H1 (cell line): Measurements from ENCODE around the gene ADAM23. TPM values are rescaled to one million over a fixed set of nuclear protein-coding genes. Genes with fewer than 3 reads are reported as not detected.

Experiments used
- E2F6 ChIP-seq: IDR thresholded peaks from 2 replicates; pipeline ENCODE4 v1.6.1; 2012; ENCODE audit warnings: inconsistent platforms
- FOSL1 ChIP-seq: IDR thresholded peaks from 2 replicates; pipeline ENCODE4 v1.6.1; 2011; ENCODE audit warnings: mild to moderate bottlenecking, low read depth, low read length, moderate library complexity; ENCODE audit not compliant: insufficient read depth
- polyA plus RNA-seq, 7 experiments: library from polyadenylated mRNA; depleted of rRNA in 3 of 7; stranded (reverse) in 5 of 7; unstranded in 2 of 7; fragments of >200 nt in 5 of 7; fragments of 200-250 nt in 2 of 7; gene quantifications; 1 replicate in 5 of 7; 2 replicates in 1 of 7; 4 replicates in 1 of 7; pipeline versions ENCODE4 v1.2.1 to v1.2.3, GENCODE V29; 2011 to 2013; ENCODE audit warnings: missing spikeins in 2 of 7, mixed read lengths in 2 of 7
- total RNA-seq: library from RNA; stranded (reverse); fragmentation: NEBNext Ultra II Directional; extraction: Animal tissue kit (Norgen Biotek cat#: 25700); gene quantifications from 2 replicates; pipeline ENCODE4 v1.2.1, GENCODE V29; 2021

The ADAM23 gene
- total and polyA plus RNA-seq, 2 of the 8 experiments (the other 6 are each of a cell fraction or from before 2014, with no cell fraction given) = 9.9 to 20.8 TPM

GRCh38 chr2:206665251-206665650 lies 221.9 kb downstream of the ADAM23 start (continued):
- TF ChIP-seq FOSL1 = no peak
- TF ChIP-seq E2F6 = no peak

Other genes with a start within 250 kb of the ADAM23 start
- 15.3 and 17.2 TPM in 2 replicates for gene ZDBF2, start 168.9 kb upstream of the ADAM23 start, total RNA-seq
- 0.99 and 1.5 TPM in 2 replicates for gene ZDBF2, start 168.9 kb upstream of the ADAM23 start, polyA plus RNA-seq (2011; rRNA removed)
- not detected in 2 replicates for gene FAM237A, start 199.0 kb downstream of the ADAM23 start, total RNA-seq
- not detected in 2 replicates for gene FAM237A, start 199.0 kb downstream of the ADAM23 start, polyA plus RNA-seq (2011; rRNA removed)